ENCODE measurements around the gene DNAH2. TPM values are rescaled to one million over a fixed set of nuclear protein-coding genes. Genes with fewer than 3 reads are reported as not detected.

Gene DNAH2
- total RNA-seq, 1 experiment from 2014 or later = not detected

GRCh38 chr17:7745748-7746470 lies 28.4 kb downstream of the DNAH2 start:
- peak; percentile 79 for DNase-seq
- peaks cover 12% of the 10 kb centered on the region for H3K9me3 ChIP-seq
- H3K27me3 ChIP-seq = peaks cover under 1% of the 10 kb centered on the region; the same call in 1 of the 2 replicates
- H3K4me3 ChIP-seq = no peak overlapping the region
- no peaks in the 10 kb centered on the region for H3K36me3 ChIP-seq

GRCh38 chr17:7747635-7748071 lies 30.1 kb downstream of the DNAH2 start:
- DNase-seq = no peak
- Histone ChIP-seq H3K36me3 (no peaks in the 10 kb centered on the region), H3K4me3 (no peak overlapping the region), H3K9me3 (peaks cover 12% of the 10 kb centered on the region), H3K27me3 (no peaks in the 10 kb centered on the region)

GRCh38 chr17:7748076-7748775 lies 30.7 kb downstream of the DNAH2 start:
- DNase-seq = no peak
- H3K27me3 ChIP-seq = no peaks in the 10 kb centered on the region
- H3K36me3 ChIP-seq = no peaks in the 10 kb centered on the region
- no peak overlapping the region for H3K4me3 ChIP-seq
- peaks cover 12% of the 10 kb centered on the region for H3K9me3 ChIP-seq

- peak; percentile 22 for DNase-seq
- no peaks in the 10 kb centered on the region for H3K27me3 ChIP-seq
- no peaks in the 10 kb centered on the region for H3K36me3 ChIP-seq
- no peak overlapping the region for H3K4me3 ChIP-seq
- H3K9me3 ChIP-seq = peaks cover 12% of the 10 kb centered on the region
Measured at GRCh38 chr17:7750321-7750821, 32.8 kb downstream of the DNAH2 start.

GRCh38 chr17:7754656-7755055 lies 37.1 kb downstream of the DNAH2 start:
- DNase-seq = no peak
- H3K9me3 ChIP-seq = peaks cover 6% of the 10 kb centered on the region
- H3K4me3 ChIP-seq = no peak overlapping the region
- no peaks in the 10 kb centered on the region for H3K36me3 ChIP-seq
- H3K27me3 ChIP-seq = no peaks in the 10 kb centered on the region

- DNase-seq = no peak
- H3K27me3 ChIP-seq = no peaks in the 10 kb centered on the region
- no peaks in the 10 kb centered on the region; the same call in 1 of the 2 replicates for H3K9me3 ChIP-seq
- no peak overlapping the region for H3K4me3 ChIP-seq
- H3K36me3 ChIP-seq = no peaks in the 10 kb centered on the region
Measured at GRCh38 chr17:7755095-7755890, 37.7 kb downstream of the DNAH2 start.

- Histone ChIP-seq H3K4me3 (no peak overlapping the region), H3K27me3 (no peaks in the 10 kb centered on the region), H3K9me3 (no peaks in the 10 kb centered on the region), H3K36me3 (no peaks in the 10 kb centered on the region)
- no peak for DNase-seq
Measured at GRCh38 chr17:7756968-7757367, 39.4 kb downstream of the DNAH2 start.

GRCh38 chr17:7763919-7764318 lies 46.4 kb downstream of the DNAH2 start:
- no peak overlapping the region for H3K4me3 ChIP-seq
- H3K9me3 ChIP-seq = no peaks in the 10 kb centered on the region
- DNase-seq = no peak
- no peaks in the 10 kb centered on the region for H3K36me3 ChIP-seq
- H3K27me3 ChIP-seq = no peaks in the 10 kb centered on the region

- DNase-seq = no peak
- H3K4me3 ChIP-seq = no peak overlapping the region
Measured at GRCh38 chr17:7767004-7767403, 49.5 kb downstream of the DNAH2 start.

GRCh38 chr17:7767405-7768021 lies 50.0 kb downstream of the DNAH2 start:
- no peaks in the 10 kb centered on the region for H3K36me3 ChIP-seq
- H3K27me3 ChIP-seq = 0 out of 2 replicates have a peak, but pooled peaks cover 2% of the 10 kb centered on the region
- H3K9me3 ChIP-seq = no peaks in the 10 kb centered on the region
- H3K4me3 ChIP-seq = no peak overlapping the region
- DNase-seq = no peak

More at GRCh38 chr17:7767004-7767403, 49.5 kb downstream of the DNAH2 start:
- no peaks in the 10 kb centered on the region for H3K9me3 ChIP-seq
- no peaks in the 10 kb centered on the region for H3K36me3 ChIP-seq
- 0 out of 2 replicates have a peak, but pooled peaks cover 2% of the 10 kb centered on the region for H3K27me3 ChIP-seq

- no peak for DNase-seq
- no peak overlapping the region for H3K4me3 ChIP-seq
- 0 out of 2 replicates have a peak, but pooled peaks cover 2% of the 10 kb centered on the region for H3K27me3 ChIP-seq
- no peaks in the 10 kb centered on the region for H3K36me3 ChIP-seq
- no peaks in the 10 kb centered on the region for H3K9me3 ChIP-seq
Measured at GRCh38 chr17:7769854-7770253, 52.3 kb downstream of the DNAH2 start.

- no peaks in the 10 kb centered on the region for H3K36me3 ChIP-seq
- H3K4me3 ChIP-seq = no peak overlapping the region
- no peak for DNase-seq
- no peaks in the 10 kb centered on the region for H3K9me3 ChIP-seq
- H3K27me3 ChIP-seq = 0 out of 2 replicates have a peak, but pooled peaks cover 2% of the 10 kb centered on the region
Measured at GRCh38 chr17:7774055-7774521, 56.5 kb downstream of the DNAH2 start.

- H3K9me3 ChIP-seq = no peaks in the 10 kb centered on the region
- DNase-seq = no peak
- H3K4me3 ChIP-seq = no peak overlapping the region
Measured at GRCh38 chr17:7775051-7775450, 57.5 kb downstream of the DNAH2 start.

GRCh38 chr17:7777017-7777416 lies 59.5 kb downstream of the DNAH2 start:
- H3K9me3 ChIP-seq = no peaks in the 10 kb centered on the region
- no peak for DNase-seq
- H3K36me3 ChIP-seq = no peaks in the 10 kb centered on the region
- peaks cover 3% of the 10 kb centered on the region; the same call in 1 of the 2 replicates for H3K27me3 ChIP-seq
- H3K4me3 ChIP-seq = no peak overlapping the region

More at GRCh38 chr17:7775051-7775450, 57.5 kb downstream of the DNAH2 start:
- Histone ChIP-seq H3K36me3 (no peaks in the 10 kb centered on the region), H3K27me3 (0 out of 2 replicates have a peak, but pooled peaks cover 2% of the 10 kb centered on the region)

- H3K4me3 ChIP-seq = no peak overlapping the region
- H3K9me3 ChIP-seq = no peaks in the 10 kb centered on the region
- H3K36me3 ChIP-seq = no peaks in the 10 kb centered on the region
- peaks cover 3% of the 10 kb centered on the region; the same call in 1 of the 2 replicates for H3K27me3 ChIP-seq
- no peak for DNase-seq
Measured at GRCh38 chr17:7780736-7781135, 63.2 kb downstream of the DNAH2 start.

GRCh38 chr17:7781429-7781828 lies 63.9 kb downstream of the DNAH2 start:
- no peak for DNase-seq
- Histone ChIP-seq H3K36me3 (no peaks in the 10 kb centered on the region), H3K9me3 (no peaks in the 10 kb centered on the region), H3K27me3 (peaks cover 3% of the 10 kb centered on the region; the same call in 1 of the 2 replicates), H3K4me3 (no peak overlapping the region)
